Mammary epithelial cell (primary cell): Measurements from ENCODE around the gene INHBC.

Experiments
- EZH2 ChIP-seq: IDR thresholded peaks from 2 replicates; pipeline ENCODE4 v1.6.1; 2012; ENCODE audit warnings: low read length, inconsistent platforms, borderline replicate concordance
- TF ChIP-seq, protein P1 (sequence below), 2 donors: IDR thresholded peaks in 1 of 2; conservative IDR thresholded peaks in 1 of 2; 2 replicates each; pipeline ENCODE4 v1.5.1; 2011 to 2012; ENCODE audit warnings: inconsistent platforms in 2 of 2, low read length in 2 of 2, mild to moderate bottlenecking in 2 of 2, control low read depth in 1 of 2, low read depth in 1 of 2; ENCODE audit not compliant: insufficient read depth in 1 of 2; ENCODE audit errors: extremely low read depth in 1 of 2

GRCh38 chr12:57428965-57429364 lies 5.6 kb upstream of the INHBC start:
- TF ChIP-seq, protein P1, sequence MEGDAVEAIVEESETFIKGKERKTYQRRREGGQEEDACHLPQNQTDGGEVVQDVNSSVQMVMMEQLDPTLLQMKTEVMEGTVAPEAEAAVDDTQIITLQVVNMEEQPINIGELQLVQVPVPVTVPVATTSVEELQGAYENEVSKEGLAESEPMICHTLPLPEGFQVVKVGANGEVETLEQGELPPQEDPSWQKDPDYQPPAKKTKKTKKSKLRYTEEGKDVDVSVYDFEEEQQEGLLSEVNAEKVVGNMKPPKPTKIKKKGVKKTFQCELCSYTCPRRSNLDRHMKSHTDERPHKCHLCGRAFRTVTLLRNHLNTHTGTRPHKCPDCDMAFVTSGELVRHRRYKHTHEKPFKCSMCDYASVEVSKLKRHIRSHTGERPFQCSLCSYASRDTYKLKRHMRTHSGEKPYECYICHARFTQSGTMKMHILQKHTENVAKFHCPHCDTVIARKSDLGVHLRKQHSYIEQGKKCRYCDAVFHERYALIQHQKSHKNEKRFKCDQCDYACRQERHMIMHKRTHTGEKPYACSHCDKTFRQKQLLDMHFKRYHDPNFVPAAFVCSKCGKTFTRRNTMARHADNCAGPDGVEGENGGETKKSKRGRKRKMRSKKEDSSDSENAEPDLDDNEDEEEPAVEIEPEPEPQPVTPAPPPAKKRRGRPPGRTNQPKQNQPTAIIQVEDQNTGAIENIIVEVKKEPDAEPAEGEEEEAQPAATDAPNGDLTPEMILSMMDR (conservative IDR thresholded peaks at IDR 0.05 in 1 of 2, IDR thresholded peaks at IDR 0.05 in 1 of 2; ENCODE audit: extremely low read depth in 1 of 2, insufficient read depth in 1 of 2, low read depth in 1 of 2, low read length in 2 of 2) = no peak
- TF ChIP-seq EZH2 = no peak
